Measurements from ENCODE around the gene CC2D2B.

The CC2D2B gene

GRCh38 chr10:96075977-96076376 lies 168.2 kb downstream of the CC2D2B start:
- no peak overlapping the region for H3K4me3 ChIP-seq (ENCODE audit: low read depth, low read length)
- H3K9me3 ChIP-seq, result no peaks in the 10 kb centered on the region
- no peaks in the 10 kb centered on the region; the same call in 1 of the 2 replicates for H3K4me1 ChIP-seq
- TF ChIP-seq CTCF (IDR thresholded peaks at IDR 0.05; ENCODE audit: low read depth, low read length), result no peak
- DNase-seq, result no peak
- no peaks in the 10 kb centered on the region for H3K27me3 ChIP-seq
- no peaks in the 10 kb centered on the region for H3K36me3 ChIP-seq

- no peak for DNase-seq
- no peak overlapping the region for H3K4me3 ChIP-seq (ENCODE audit: low read depth, low read length)
- H3K4me1 ChIP-seq, result no peaks in the 10 kb centered on the region; the same call in 1 of the 2 replicates
- no peaks in the 10 kb centered on the region for H3K27me3 ChIP-seq
- no peaks in the 10 kb centered on the region for H3K9me3 ChIP-seq
- TF ChIP-seq CTCF (IDR thresholded peaks at IDR 0.05; ENCODE audit: low read depth, low read length), result no peak
- no peaks in the 10 kb centered on the region for H3K36me3 ChIP-seq
Observed at GRCh38 chr10:96077156-96077555, 169.4 kb downstream of the CC2D2B start.

GRCh38 chr10:96082153-96082552 lies 174.4 kb downstream of the CC2D2B start:
- no peak for DNase-seq
- H3K4me1 ChIP-seq, result no peaks in the 10 kb centered on the region

More at GRCh38 chr10:96082153-96082552, 174.4 kb downstream of the CC2D2B start:
- H3K27me3 ChIP-seq, result no peaks in the 10 kb centered on the region
- H3K9me3 ChIP-seq, result no peaks in the 10 kb centered on the region
- TF ChIP-seq CTCF (IDR thresholded peaks at IDR 0.05; ENCODE audit: low read depth, low read length), result no peak
- no peak overlapping the region for H3K4me3 ChIP-seq (ENCODE audit: low read depth, low read length)
- H3K36me3 ChIP-seq, result no peaks in the 10 kb centered on the region
